Fibroblast of skin of back (primary cell): ENCODE results near the gene ZCCHC7. TPM values are rescaled to one million over a fixed set of nuclear protein-coding genes. Genes with fewer than 3 reads are reported as not detected.
A peak's percentile ranks its signal among the peaks of the same experiment; 100 is the strongest.
"Not testable (repeated sequence)": the region's sequence is repeated elsewhere in the genome, so short reads cannot be mapped to it uniquely, and the experiment has no call there.

Experiments used
- DNase-seq: peaks from one replicate; pipeline ENCODE4 v3.0.0-alpha.2; 2013
- polyA plus RNA-seq, 2 experiments: library from polyadenylated mRNA; unstranded; fragments of 120-200 nt; gene quantifications; one replicate each; pipeline ENCODE4 v1.2.1, GENCODE V29; 2013; ENCODE audit not compliant: insufficient read length in 2 of 2

Gene ZCCHC7
- polyA plus RNA-seq (2013, experiment 1 of 2; ENCODE audit: insufficient read length), result 14.5 TPM
- 17.6 TPM for polyA plus RNA-seq (2013, experiment 2 of 2; ENCODE audit: insufficient read length)

GRCh38 chr9:37119907-37120842 lies at the start of gene ZCCHC7:
Gene ZCCHC7 (plus strand): TSS chr9:37120574.
- peak; percentile 94 for DNase-seq

DNA sequence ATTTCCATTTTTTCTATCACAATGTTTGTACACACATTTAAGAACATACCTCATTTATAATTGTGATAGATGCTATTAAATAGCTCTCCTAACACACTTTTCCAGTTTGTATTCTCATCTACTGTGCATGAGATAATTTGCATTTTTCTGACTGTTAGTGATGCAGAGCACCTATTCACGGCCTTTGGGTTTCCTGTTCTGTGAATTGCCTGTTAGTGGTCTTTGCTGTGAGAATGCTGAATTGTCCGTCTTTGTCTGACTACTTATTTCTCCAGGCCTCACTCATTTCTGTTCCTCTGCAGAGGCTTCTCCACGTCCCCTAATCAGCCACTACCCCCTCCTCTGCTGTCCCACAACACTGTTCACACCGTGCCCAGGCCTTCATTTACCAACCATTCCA lies 45.6 kb upstream of the ZCCHC7 start:
- not testable (repeated sequence) for DNase-seq

GRCh38 chr9:37079370-37080164 lies 40.8 kb upstream of the ZCCHC7 start:
- peak; percentile 93 for DNase-seq

GRCh38 chr9:37080165-37080628 lies 40.2 kb upstream of the ZCCHC7 start:
- peak; percentile 37 for DNase-seq

DNA sequence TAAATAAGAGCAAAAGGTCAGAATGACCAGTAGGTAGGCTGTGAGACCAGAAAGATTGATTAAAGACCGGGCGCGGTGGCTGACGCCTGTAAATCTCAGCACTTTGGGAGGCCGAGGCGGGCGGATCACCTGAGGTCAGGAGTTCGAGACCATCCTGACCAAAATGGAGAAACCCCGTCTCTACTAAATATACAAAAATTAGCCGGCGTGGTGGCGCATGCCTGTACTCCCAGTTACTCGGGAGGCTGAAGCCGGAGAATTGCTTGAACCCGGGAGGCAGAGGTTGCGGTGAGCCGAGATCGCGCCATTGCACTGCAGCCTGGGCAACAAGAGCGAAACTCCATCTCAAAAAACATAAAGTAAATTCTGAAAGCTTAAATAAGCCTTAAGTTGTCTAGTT lies 38.9 kb upstream of the ZCCHC7 start:
- not testable (repeated sequence) for DNase-seq

GRCh38 chr9:37082214-37082765 lies 38.1 kb upstream of the ZCCHC7 start:
- DNase-seq, result no peak

- DNase-seq, result no peak
Observed at GRCh38 chr9:37083654-37084053, 36.7 kb upstream of the ZCCHC7 start.

DNA sequence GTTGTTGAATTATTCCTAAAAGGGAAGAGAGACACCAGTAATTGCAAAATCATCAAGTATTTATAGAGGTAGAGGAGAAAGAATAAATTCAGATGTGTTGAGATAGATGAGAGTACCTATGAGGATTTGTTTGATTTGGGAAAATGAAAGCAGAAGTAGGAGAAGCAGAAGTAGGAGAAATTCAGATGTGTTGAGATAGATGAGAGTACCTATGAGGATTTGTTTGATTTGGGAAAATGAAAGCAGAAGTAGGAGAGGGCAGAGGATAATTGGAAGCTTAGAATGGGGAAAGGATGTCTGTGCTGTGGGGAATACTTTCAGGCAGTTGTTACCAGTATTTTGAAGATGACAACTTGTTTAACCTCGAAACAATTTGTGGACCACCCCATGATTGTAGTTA lies 35.1 kb upstream of the ZCCHC7 start:
- DNase-seq, result no peak

DNA sequence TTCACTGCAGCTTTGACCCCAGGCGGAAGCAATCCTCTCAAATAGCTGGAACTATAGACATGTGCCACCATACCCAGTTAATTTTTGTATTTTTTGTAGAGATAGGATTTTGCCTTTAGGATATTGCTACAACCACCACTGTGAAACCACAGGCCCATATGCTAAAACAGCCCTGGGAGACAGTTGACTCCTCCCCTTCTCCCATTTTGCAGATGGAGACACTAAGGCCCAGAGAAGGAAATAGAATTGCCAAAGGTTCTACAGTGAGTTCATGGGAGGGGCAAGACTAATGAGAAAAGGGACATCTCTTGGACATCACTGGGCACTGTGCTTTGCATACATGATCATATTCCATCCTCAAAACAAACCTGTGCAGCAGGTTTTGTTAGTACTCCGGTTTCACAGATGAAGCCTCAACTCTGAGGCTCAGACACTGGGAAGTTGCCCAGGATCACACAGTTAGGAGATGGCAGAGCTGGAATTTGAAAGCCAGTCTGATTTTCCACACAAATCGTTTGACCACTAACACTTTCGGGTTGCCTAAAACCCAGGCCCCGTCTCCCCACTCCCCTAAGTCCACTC lies 27.6 kb upstream of the ZCCHC7 start:
- not testable (repeated sequence) for DNase-seq

- DNase-seq, result no peak
Observed at GRCh38 chr9:37094751-37095150, 25.6 kb upstream of the ZCCHC7 start.

- no peak for DNase-seq
Observed at GRCh38 chr9:37096628-37097027, 23.7 kb upstream of the ZCCHC7 start.

- no peak for DNase-seq
Observed at GRCh38 chr9:37097294-37097693, 23.1 kb upstream of the ZCCHC7 start.

DNA sequence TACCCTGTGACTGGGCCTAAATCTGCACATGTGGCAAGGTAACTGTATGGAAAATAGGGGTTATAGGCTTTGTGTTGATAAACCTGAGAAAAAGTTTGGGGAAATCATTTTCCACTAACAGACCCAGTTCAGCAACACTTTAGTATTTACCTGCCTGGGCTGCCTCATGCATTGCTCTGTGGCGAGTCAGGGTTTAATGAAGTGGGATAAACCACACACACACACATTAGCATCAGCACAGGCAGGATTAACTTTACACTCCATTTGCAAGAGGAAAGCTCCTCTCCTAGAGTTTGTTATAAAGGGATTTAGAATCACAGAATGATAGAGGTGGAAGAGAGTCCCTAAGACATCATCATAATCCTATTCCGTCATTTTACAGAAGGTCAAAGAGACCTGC lies 20.0 kb upstream of the ZCCHC7 start:
- no peak for DNase-seq

GRCh38 chr9:37100741-37101140 lies 19.6 kb upstream of the ZCCHC7 start:
- DNase-seq, result no peak

GRCh38 chr9:37102486-37102885 lies 17.9 kb upstream of the ZCCHC7 start:
- DNase-seq, result no peak

GRCh38 chr9:37104183-37104889 lies 16.0 kb upstream of the ZCCHC7 start:
- peak; percentile 69 for DNase-seq

DNA sequence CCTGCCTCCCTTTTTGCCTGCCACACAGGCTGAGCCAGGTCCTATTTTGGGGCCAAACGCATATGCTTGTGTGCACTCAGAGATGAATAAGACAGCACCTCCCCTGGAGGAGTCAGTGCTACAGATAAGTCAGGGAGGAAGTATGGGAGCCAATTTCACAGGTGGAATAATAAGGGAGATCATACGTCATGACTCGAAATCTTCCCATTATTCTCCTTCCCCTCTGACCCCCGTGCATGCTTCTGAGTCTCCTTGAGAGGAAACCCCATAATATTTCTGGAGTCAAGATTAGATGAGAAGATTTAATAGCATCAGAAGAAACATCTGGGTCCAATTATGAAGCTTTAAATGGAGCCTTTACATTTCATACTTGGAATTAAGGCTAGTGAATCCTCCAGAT lies 15.1 kb upstream of the ZCCHC7 start:
- DNase-seq, result no peak

GRCh38 chr9:37107701-37108100 lies 12.7 kb upstream of the ZCCHC7 start:
- DNase-seq, result no peak

DNA sequence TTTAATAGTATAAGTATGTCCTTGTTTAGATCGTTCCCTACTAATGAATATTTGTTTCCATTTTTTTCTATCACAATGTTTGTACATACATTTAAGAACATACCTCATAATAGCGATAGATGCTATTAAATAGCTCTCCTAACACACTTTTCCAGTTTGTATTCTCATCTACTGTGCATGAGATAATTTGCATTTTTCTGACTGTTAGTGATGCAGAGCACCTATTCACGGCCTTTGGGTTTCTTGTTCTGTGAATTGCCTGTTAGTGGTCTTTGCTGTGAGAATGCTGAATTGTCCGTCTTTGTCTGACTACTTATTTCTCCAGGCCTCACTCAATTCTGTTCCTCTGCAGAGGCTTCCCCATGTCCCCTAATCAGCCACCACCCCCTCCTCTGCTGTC lies 5.9 kb upstream of the ZCCHC7 start:
- not testable (repeated sequence) for DNase-seq

- no peak for DNase-seq
Observed at GRCh38 chr9:37117956-37118355, 2.4 kb upstream of the ZCCHC7 start.

DNA sequence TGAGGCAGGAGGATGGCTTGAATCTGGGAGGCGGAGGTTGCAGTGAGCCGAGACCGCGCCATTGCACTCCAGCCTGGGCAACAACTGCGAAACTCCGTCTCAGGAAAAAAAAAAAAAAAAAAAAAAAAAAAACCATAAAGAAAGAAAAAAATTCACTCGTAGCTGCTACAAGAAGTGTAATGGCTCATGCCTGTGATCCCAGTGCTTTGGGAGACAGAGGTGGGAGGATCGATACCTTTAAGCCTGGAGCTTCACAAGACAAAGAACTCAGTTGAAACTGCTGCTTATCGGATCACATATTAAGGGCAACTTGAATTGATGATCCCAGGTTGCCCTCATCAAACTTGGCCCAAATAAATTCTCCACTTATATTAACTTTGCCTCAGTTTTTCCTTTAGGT lies 1.0 kb upstream of the ZCCHC7 start:
- no peak for DNase-seq

GRCh38 chr9:37120843-37121335 lies 515 bp downstream of the ZCCHC7 start:
- DNase-seq, result peak; percentile 40
